NCI-H345 (cell line): ENCODE results near the gene CLEC3A.
"Not testable (repeated sequence)": the region's sequence is repeated elsewhere in the genome, so short reads cannot be mapped to it uniquely, and the experiment has no call there.

Source experiments
- DNase-seq: peaks from one replicate; lab custom pipeline; 2025; lab: John Stamatoyannopoulos, UW

Gene CLEC3A

DNA sequence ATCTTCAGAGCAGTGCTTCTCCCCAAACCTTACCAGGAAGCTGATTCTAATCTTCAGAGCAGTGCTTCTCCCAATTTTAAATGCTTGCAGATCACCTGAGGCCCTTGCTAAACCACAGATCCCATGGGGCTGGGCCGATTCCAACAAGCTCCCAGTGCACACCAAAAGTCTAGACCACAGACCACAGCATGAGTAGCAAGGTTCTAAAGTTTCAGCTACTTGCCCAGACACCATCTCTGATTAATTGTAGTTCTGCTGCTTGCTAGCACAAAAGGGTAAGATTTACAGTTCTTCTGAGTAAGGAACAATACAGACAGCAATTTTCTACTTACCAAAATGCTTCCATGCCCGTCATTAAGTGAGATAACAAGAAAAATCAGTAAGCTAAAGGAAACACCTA, 12.2 kb downstream of the CLEC3A start:
- no peak for DNase-seq

- no peak for DNase-seq
Measured at GRCh38 chr16:78035012-78035411, 12.7 kb downstream of the CLEC3A start.

- no peak for DNase-seq
Measured at GRCh38 chr16:78040396-78040795, 18.0 kb downstream of the CLEC3A start.

DNA sequence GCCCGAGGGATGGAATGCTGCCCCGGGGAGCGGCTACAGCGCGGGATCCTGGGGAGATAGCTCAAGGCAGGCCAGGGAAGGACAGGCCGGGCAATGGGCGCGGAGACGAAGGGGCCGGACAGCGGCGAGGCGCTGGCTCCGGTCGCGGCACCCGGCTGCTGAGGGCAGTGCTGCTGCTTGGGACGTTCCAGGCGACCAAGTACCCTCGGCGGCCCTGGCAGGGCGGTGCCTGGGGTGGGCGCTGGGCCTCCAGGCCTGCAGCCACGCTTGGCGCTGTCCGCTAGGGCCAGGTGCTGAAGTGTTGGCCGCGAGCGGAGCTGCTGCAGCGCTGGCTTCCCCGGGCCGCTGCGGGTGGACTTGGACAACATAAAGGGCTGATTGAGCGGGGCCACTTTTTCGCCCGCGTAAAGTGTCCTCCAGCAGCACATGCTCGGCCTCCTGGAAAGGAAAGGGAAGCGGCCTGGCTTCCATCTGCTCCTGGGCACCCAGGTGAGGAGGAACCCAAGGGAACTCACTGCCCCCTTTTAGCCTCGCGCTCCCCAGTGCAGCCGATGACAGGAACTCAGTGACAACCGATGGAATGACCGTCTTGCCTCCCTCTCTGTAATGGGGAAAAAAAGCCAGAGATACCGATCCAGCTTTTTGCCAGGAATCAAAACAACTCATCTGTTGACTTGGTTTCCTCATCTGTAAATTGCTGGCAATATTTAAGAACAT, 23.7 kb downstream of the CLEC3A start:
- no peak for DNase-seq

GRCh38 chr16:78048319-78048718, 26.0 kb downstream of the CLEC3A start:
- no peak for DNase-seq

DNA sequence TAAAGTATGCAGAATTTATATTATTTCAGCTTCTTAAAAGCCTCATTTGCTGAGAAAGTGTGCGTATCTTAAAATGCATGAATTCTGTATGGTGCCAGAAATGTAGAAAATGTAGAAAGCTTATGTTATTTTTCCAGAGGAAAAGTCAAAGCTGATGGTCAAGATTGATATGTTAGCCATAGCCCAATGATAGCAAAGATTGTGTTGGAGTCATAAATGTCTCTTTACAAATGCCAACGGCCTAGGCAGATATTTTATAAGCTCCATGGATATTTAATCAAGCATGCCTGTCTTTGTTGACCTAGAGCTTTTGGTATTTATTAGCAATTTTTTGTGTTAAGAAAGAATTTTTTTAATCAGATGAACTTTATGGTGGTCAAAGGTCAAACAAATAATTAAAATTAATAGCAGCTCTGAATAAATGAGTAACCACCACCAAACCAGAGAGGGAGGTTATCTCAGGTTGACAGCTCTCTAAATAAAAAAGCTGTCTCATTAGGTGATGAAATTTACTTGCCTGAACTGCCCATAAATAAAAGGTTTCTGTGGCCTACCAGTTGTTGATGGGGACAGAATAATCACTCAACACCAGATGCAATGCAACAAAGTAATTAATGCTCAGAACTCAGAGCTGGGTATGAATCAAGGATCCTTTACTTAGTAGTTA, 28.5 kb downstream of the CLEC3A start:
- no peak for DNase-seq

DNA sequence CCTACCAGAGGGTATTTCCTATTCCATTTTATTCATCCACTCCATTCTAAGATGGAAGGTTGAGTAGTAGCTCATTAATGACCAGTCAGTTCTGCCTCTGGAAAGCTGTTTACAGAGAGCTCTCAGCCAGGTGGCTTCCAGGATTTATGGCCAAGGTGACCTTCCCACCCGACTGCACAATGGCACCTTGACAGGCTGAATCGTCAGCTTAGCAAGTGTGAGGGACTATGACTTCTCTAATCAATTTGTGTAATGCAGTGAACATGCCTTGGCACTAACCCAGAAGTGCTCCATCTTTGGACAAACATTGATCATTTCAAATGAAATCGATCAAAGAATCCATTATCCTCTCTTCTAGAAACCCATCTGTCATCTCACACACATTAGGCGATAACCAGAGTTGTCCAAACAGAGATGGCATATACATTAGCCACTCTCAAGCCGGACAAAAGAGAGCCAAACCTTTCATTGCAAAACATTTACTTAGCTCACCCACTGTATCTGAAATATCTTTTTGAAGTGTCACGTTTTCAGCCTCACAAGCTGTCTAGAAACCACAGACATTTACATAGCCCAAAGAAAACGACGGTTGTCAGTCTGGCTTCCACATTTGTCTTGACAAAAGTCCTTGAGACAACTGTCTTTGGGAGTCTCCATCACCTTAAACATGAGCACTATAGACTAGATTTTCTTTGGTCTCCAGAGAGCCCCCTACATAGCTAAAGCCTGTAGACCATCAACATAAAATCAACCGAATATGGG, 35.6 kb downstream of the CLEC3A start:
- DNase-seq: peak; percentile 12

GRCh38 chr16:78059806-78060205, 37.5 kb downstream of the CLEC3A start:
- DNase-seq: not testable (repeated sequence)

GRCh38 chr16:78060295-78060694, 37.9 kb downstream of the CLEC3A start:
- no peak for DNase-seq

DNA sequence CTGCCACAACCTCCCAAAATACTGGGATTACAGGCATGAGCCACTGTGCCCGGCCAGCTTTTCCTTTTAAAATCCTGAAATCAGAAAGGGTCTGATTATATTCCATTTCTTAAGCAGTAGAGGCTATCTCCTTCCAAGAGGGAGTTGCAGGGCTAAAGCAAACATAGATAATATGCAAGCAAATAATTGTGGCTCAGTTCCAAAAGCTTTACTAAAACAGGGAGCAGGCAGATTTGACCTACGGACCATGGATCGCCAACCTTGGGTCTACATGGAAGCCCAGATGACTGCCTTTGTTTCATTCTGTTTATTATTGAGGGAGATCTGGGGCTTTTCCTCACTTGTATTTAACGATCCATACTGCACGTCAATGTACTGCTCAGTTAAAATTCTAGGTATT, 38.5 kb downstream of the CLEC3A start:
- DNase-seq: no peak

DNA sequence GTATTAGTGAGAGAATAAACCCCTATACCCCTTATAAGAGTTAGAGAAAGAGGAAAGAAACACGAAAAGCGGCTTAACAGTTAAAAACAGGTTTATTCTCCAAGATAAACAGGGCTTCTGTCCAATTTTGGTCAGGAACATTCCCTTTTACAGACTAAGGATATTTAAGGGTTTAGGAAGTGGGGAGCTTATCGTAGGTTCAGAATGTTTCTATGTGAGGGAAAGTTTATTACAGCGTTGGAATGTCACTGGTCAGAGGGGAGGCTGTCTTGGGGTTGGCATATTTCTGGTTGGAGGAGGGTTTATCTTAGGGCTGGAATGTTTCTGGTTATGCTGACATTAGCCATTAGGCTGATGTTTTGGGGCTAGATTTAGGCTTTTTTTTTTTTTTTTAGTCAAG, 43.0 kb downstream of the CLEC3A start:
- DNase-seq: no peak

GRCh38 chr16:78069913-78070312, 47.6 kb downstream of the CLEC3A start:
- DNase-seq: no peak

- no peak for DNase-seq
Measured at GRCh38 chr16:78072275-78072674, 49.9 kb downstream of the CLEC3A start.

- no peak for DNase-seq
Measured at GRCh38 chr16:78075800-78076199, 53.5 kb downstream of the CLEC3A start.

GRCh38 chr16:78081341-78081740, 59.0 kb downstream of the CLEC3A start:
- DNase-seq: no peak
